HepG2 (cell line): ENCODE results near the gene SLCO1C1. TPM values are rescaled to one million over a fixed set of nuclear protein-coding genes. Genes with fewer than 3 reads are reported as not detected.

ENCODE experiments used
- CENPX ChIP-seq: sonication (generic); formaldehyde crosslinking; IDR thresholded peaks from 2 replicates; pipeline ENCODE4 v1.9.0; 2021; ENCODE audit warnings: mild to moderate bottlenecking, missing genetic modification reagents, moderate library complexity
- DPF2 ChIP-seq: sonication (generic); formaldehyde crosslinking; IDR thresholded peaks from 2 replicates; pipeline ENCODE4 v1.4.0; 2020; ENCODE audit warnings: mild to moderate bottlenecking, low read depth, missing genetic modification reagents, borderline replicate concordance
- HNF1A ChIP-seq, 2 experiments: sonication (generic) in 1 of 2; formaldehyde crosslinking in 1 of 2; IDR thresholded peaks; 2 replicates each; pipeline versions ENCODE4 v1.4.0 to v1.6.1; 2016 to 2020; ENCODE audit warnings: borderline replicate concordance in 1 of 2, low read depth in 1 of 2, mild to moderate bottlenecking in 1 of 2, missing genetic modification reagents in 1 of 2
- IKZF1 ChIP-seq: fragments of 450-650 bp; IDR thresholded peaks from 2 replicates; pipeline ENCODE4 v1.7.1; 2016
- LCORL ChIP-seq, 2 experiments: fragments of 450-650 bp in 1 of 2; sonication (generic) in 1 of 2; formaldehyde crosslinking in 1 of 2; IDR thresholded peaks; 2 replicates each; pipeline versions ENCODE4 v1.5.0 to v1.6.1; 2017 to 2020; ENCODE audit warnings: antibody characterized with exemption in 1 of 2, missing genetic modification reagents in 1 of 2
- NR0B2 ChIP-seq: sonication (generic); formaldehyde crosslinking; IDR thresholded peaks from 2 replicates; pipeline ENCODE4 v1.4.0; 2020; ENCODE audit warnings: mild to moderate bottlenecking, missing genetic modification reagents
- PITX1 ChIP-seq: sonication (generic); formaldehyde crosslinking; IDR thresholded peaks from 2 replicates; pipeline ENCODE4 v1.5.1; 2020; ENCODE audit warnings: mild to moderate bottlenecking, missing genetic modification reagents
- SIX1 ChIP-seq: sonication (generic); formaldehyde crosslinking; IDR thresholded peaks from 2 replicates; pipeline ENCODE4 v1.4.0; 2020; ENCODE audit warnings: missing genetic modification reagents, borderline replicate concordance
- SOX6 ChIP-seq, 2 experiments: fragments of 450-650 bp in 1 of 2; sonication (generic) in 1 of 2; formaldehyde crosslinking in 1 of 2; IDR thresholded peaks; 2 replicates each; pipeline versions ENCODE4 v1.4.0 to v1.6.1; 2017 to 2020; ENCODE audit warnings: antibody characterized with exemption in 1 of 2, mild to moderate bottlenecking in 1 of 2, missing genetic modification reagents in 1 of 2
- TCF7 ChIP-seq: sonication (generic); IDR thresholded peaks from 2 replicates; pipeline ENCODE4 v1.6.1; 2016; ENCODE audit warnings: antibody characterized with exemption, low read depth
- TCF7L2 ChIP-seq: IDR thresholded peaks from 2 replicates; pipeline ENCODE4 v1.6.1; 2011; ENCODE audit warnings: mild to moderate bottlenecking, low read depth, low read length, moderate library complexity
- ZMYM4 ChIP-seq: sonication (generic); formaldehyde crosslinking; IDR thresholded peaks from 2 replicates; pipeline ENCODE4 v1.8.1; 2023; ENCODE audit warnings: mild to moderate bottlenecking, missing genetic modification reagents
- ZNF235 ChIP-seq: sonication (generic); formaldehyde crosslinking; IDR thresholded peaks from 2 replicates; pipeline ENCODE4 v1.8.1; 2023; ENCODE audit warnings: mild to moderate bottlenecking, missing genetic modification reagents, borderline replicate concordance
- ZNF260 ChIP-seq: sonication (generic); formaldehyde crosslinking; IDR thresholded peaks from 2 replicates; pipeline ENCODE4 v1.4.0; 2020; ENCODE audit warnings: missing genetic modification reagents, low read depth, mild to moderate bottlenecking, borderline replicate concordance
- ZNF44 ChIP-seq: sonication (generic); formaldehyde crosslinking; IDR thresholded peaks from 2 replicates; pipeline ENCODE4 v1.5.1; 2020; ENCODE audit warnings: mild to moderate bottlenecking, missing genetic modification reagents
- ZNF556 ChIP-seq: sonication (generic); formaldehyde crosslinking; IDR thresholded peaks from 2 replicates; pipeline ENCODE4 v1.4.0; 2020; ENCODE audit warnings: mild to moderate bottlenecking, missing genetic modification reagents, borderline replicate concordance
- polyA plus RNA-seq, 8 experiments: library from polyadenylated mRNA; depleted of rRNA in 3 of 8; stranded (reverse) in 7 of 8; unstranded in 1 of 8; fragments of >200 nt; fragmentation: Illumina TruSeq in 4 of 8; extraction: Trizol in 4 of 8; gene quantifications; 2 replicates each; pipeline versions ENCODE4 v1.2.1 to v1.2.3, GENCODE V29; 2011 to 2016; ENCODE audit warnings: low read depth in 4 of 8, missing spikeins in 1 of 8, mixed read lengths in 1 of 8; ENCODE audit not compliant: insufficient read depth in 1 of 8
- total RNA-seq, 5 experiments: library from RNA; depleted of rRNA; stranded (reverse); fragments of >200 nt; fragmentation: Illumina TruSeq; extraction: Trizol; gene quantifications; 2 replicates each; pipeline ENCODE4 v1.2.3, GENCODE V29; 2016; ENCODE audit warnings: low read depth in 1 of 5
- TF ChIP-seq, protein P1 (sequence below): sonication (generic); formaldehyde crosslinking; IDR thresholded peaks from 2 replicates; pipeline ENCODE4 v1.5.1; 2020; ENCODE audit warnings: mild to moderate bottlenecking, missing genetic modification reagents, borderline replicate concordance
- TF ChIP-seq, protein P2 (sequence below): sonication (generic); formaldehyde crosslinking; IDR thresholded peaks from 2 replicates; pipeline ENCODE4 v1.8.0; 2022; ENCODE audit warnings: mild to moderate bottlenecking, missing genetic modification reagents, moderate library complexity

The SLCO1C1 gene
- total and polyA plus RNA-seq, 2 of the 13 experiments (the other 11 are each of a cell fraction or from before 2014, with no cell fraction given) = not detected

DNA sequence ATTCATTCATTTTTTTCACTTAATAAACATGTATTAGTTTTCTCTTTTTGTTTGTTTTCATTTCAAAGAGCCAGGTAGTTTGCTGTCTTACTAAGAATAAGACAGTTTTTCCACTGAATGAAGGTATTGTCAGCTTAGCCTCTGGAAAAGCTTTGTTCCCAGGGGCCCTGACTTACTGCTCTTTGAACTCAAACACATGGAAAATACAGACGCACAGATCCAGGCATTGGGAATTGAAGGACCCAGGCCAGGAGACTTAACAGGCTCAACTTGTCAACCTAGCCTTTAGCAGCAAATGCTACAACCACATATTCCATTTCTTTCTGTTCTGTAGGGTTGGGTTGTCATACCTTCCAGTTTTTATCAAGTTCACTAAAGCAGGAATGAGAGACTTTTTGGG lies 38.5 kb upstream of the SLCO1C1 start (continued):
- TF ChIP-seq, protein P1, sequence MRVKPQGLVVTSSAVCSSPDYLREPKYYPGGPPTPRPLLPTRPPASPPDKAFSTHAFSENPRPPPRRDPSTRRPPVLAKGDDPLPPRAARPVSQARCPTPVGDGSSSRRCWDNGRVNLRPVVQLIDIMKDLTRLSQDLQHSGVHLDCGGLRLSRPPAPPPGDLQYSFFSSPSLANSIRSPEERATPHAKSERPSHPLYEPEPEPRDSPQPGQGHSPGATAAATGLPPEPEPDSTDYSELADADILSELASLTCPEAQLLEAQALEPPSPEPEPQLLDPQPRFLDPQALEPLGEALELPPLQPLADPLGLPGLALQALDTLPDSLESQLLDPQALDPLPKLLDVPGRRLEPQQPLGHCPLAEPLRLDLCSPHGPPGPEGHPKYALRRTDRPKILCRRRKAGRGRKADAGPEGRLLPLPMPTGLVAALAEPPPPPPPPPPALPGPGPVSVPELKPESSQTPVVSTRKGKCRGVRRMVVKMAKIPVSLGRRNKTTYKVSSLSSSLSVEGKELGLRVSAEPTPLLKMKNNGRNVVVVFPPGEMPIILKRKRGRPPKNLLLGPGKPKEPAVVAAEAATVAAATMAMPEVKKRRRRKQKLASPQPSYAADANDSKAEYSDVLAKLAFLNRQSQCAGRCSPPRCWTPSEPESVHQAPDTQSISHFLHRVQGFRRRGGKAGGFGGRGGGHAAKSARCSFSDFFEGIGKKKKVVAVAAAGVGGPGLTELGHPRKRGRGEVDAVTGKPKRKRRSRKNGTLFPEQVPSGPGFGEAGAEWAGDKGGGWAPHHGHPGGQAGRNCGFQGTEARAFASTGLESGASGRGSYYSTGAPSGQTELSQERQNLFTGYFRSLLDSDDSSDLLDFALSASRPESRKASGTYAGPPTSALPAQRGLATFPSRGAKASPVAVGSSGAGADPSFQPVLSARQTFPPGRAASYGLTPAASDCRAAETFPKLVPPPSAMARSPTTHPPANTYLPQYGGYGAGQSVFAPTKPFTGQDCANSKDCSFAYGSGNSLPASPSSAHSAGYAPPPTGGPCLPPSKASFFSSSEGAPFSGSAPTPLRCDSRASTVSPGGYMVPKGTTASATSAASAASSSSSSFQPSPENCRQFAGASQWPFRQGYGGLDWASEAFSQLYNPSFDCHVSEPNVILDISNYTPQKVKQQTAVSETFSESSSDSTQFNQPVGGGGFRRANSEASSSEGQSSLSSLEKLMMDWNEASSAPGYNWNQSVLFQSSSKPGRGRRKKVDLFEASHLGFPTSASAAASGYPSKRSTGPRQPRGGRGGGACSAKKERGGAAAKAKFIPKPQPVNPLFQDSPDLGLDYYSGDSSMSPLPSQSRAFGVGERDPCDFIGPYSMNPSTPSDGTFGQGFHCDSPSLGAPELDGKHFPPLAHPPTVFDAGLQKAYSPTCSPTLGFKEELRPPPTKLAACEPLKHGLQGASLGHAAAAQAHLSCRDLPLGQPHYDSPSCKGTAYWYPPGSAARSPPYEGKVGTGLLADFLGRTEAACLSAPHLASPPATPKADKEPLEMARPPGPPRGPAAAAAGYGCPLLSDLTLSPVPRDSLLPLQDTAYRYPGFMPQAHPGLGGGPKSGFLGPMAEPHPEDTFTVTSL (CRISPR knock-in tag) = peak; percentile 97
- TF ChIP-seq SOX6 (IDR thresholded peaks at IDR 0.05) = no peak
- TF ChIP-seq SOX6 (CRISPR knock-in tag; IDR thresholded peaks at IDR 0.05) = peak; percentile 99
- TF ChIP-seq IKZF1 = no peak
- peak; percentile 46; the same call in 1 of the 2 replicates for TF ChIP-seq SIX1
- peak; percentile 86 for TF ChIP-seq TCF7
- peak; percentile 36; the same call in 1 of the 2 replicates for TF ChIP-seq PITX1
- TF ChIP-seq ZNF260 (CRISPR knock-in tag) = no peak
- TF ChIP-seq CENPX (CRISPR knock-in tag) = no peak
- TF ChIP-seq LCORL (IDR thresholded peaks at IDR 0.05) = no peak
- 0 out of 2 replicates have a peak, but pooled peaks have one; percentile 28 for TF ChIP-seq LCORL (CRISPR knock-in tag; IDR thresholded peaks at IDR 0.05)
- TF ChIP-seq ZMYM4 (CRISPR knock-in tag) = peak; percentile 86
- TF ChIP-seq DPF2 (CRISPR knock-in tag) = peak; percentile 79
- TF ChIP-seq ZNF44 (CRISPR knock-in tag) = no peak
- TF ChIP-seq, protein P2, sequence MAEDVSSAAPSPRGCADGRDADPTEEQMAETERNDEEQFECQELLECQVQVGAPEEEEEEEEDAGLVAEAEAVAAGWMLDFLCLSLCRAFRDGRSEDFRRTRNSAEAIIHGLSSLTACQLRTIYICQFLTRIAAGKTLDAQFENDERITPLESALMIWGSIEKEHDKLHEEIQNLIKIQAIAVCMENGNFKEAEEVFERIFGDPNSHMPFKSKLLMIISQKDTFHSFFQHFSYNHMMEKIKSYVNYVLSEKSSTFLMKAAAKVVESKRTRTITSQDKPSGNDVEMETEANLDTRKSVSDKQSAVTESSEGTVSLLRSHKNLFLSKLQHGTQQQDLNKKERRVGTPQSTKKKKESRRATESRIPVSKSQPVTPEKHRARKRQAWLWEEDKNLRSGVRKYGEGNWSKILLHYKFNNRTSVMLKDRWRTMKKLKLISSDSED (CRISPR knock-in tag) = no peak
- no peak for TF ChIP-seq ZNF556 (CRISPR knock-in tag)
- TF ChIP-seq NR0B2 (CRISPR knock-in tag) = no peak
- TF ChIP-seq ZNF235 (CRISPR knock-in tag) = no peak
- TF ChIP-seq HNF1A (IDR thresholded peaks at IDR 0.05; ENCODE audit: low read depth) = no peak
- TF ChIP-seq HNF1A (CRISPR knock-in tag; IDR thresholded peaks at IDR 0.05; ENCODE audit: borderline replicate concordance) = peak; percentile 62; the same call in 1 of the 2 replicates
- TF ChIP-seq TCF7L2 = peak; percentile 49; the same call in 1 of the 2 replicates
